ENCODE results near the gene SLC9C2. TPM values are rescaled to one million over a fixed set of nuclear protein-coding genes. Genes with fewer than 3 reads are reported as not detected.
"Not testable (repeated sequence)": the region's sequence is repeated elsewhere in the genome, so short reads cannot be mapped to it uniquely, and the experiment has no call there.

Gene SLC9C2
- total RNA-seq, 1 donor = not detected

GRCh38 chr1:173502104-173502503 lies 100.8 kb downstream of the SLC9C2 start:
- TF ChIP-seq CTCF (IDR thresholded peaks at IDR 0.05; ENCODE audit: insufficient read depth, low read depth, low read length) = no peak
- DNase-seq (ENCODE audit: low read depth) = no peak
- no peak overlapping the region for H3K4me3 ChIP-seq (ENCODE audit: low read depth, low read length)

- TF ChIP-seq CTCF (IDR thresholded peaks at IDR 0.05; ENCODE audit: insufficient read depth, low read depth, low read length) = no peak
- no peak overlapping the region for H3K4me3 ChIP-seq (ENCODE audit: low read depth, low read length)
- DNase-seq (ENCODE audit: low read depth) = no peak
Observed at GRCh38 chr1:173499729-173500128, 103.1 kb downstream of the SLC9C2 start.

- TF ChIP-seq CTCF (IDR thresholded peaks at IDR 0.05; ENCODE audit: insufficient read depth, low read depth, low read length) = no peak
- no peak for DNase-seq (ENCODE audit: low read depth)
- no peak overlapping the region for H3K4me3 ChIP-seq (ENCODE audit: low read depth, low read length)
Observed at GRCh38 chr1:173496757-173497320, 106.0 kb downstream of the SLC9C2 start.

GRCh38 chr1:173495609-173496267 lies 107.1 kb downstream of the SLC9C2 start:
- TF ChIP-seq CTCF (IDR thresholded peaks at IDR 0.05; ENCODE audit: insufficient read depth, low read depth, low read length) = no peak
- DNase-seq (ENCODE audit: low read depth) = no peak
- no peak overlapping the region for H3K4me3 ChIP-seq (ENCODE audit: low read depth, low read length)

GRCh38 chr1:173493125-173493524 lies 109.7 kb downstream of the SLC9C2 start:
- not testable (repeated sequence) for DNase-seq (ENCODE audit: low read depth); H3K4me3 ChIP-seq (ENCODE audit: low read depth, low read length)

GRCh38 chr1:173491508-173491907 lies 111.4 kb downstream of the SLC9C2 start:
- TF ChIP-seq CTCF (IDR thresholded peaks at IDR 0.05; ENCODE audit: insufficient read depth, low read depth, low read length) = no peak
- H3K4me3 ChIP-seq (ENCODE audit: low read depth, low read length) = no peak overlapping the region
- no peak for DNase-seq (ENCODE audit: low read depth)

GRCh38 chr1:173489929-173490328 lies 112.9 kb downstream of the SLC9C2 start:
- H3K4me3 ChIP-seq (ENCODE audit: low read depth, low read length) = no peak overlapping the region
- TF ChIP-seq CTCF (IDR thresholded peaks at IDR 0.05; ENCODE audit: insufficient read depth, low read depth, low read length) = no peak

More at GRCh38 chr1:173489929-173490328, 112.9 kb downstream of the SLC9C2 start:
- no peak for DNase-seq (ENCODE audit: low read depth)
